Upper lobe of left lung (tissue), 6 donors: ENCODE results near the gene KCNK4. TPM values are rescaled to one million over a fixed set of nuclear protein-coding genes. Genes with fewer than 3 reads are reported as not detected.
"Not testable (repeated sequence)": the region's sequence is repeated elsewhere in the genome, so short reads cannot be mapped to it uniquely, and the experiment has no call there.

Experiments
- ATAC-seq, 2 donors: fragments of 200-7000 bp; cut with Tn5 transposase; one replicate each; pipeline ENCODE4 v1.9.1; 2022; ENCODE audit warnings: mild to moderate bottlenecking in 2 of 2, moderate library complexity in 2 of 2; ENCODE audit not compliant: low FRiP score in 2 of 2
- DNase-seq, 2 donors: peaks; one replicate each; pipeline ENCODE4 v3.0.0-alpha.2; 2019 to 2020
- H3K27ac ChIP-seq, 4 donors: fragments of 200-600 bp; sonication (generic); one replicate each; pipeline ENCODE4 v1.5.1; 2016 to 2019
- H3K27me3 ChIP-seq, 4 donors: fragments of 200-600 bp; sonication (generic); one replicate each; pipeline ENCODE4 v1.5.1; 2017 to 2019
- H3K36me3 ChIP-seq, 4 donors: fragments of 200-600 bp; sonication (generic); one replicate each; pipeline ENCODE4 v1.5.1; 2016 to 2019
- H3K4me1 ChIP-seq, 4 donors: fragments of 200-600 bp; sonication (generic); one replicate each; pipeline ENCODE4 v1.5.1; 2018 to 2019
- H3K4me3 ChIP-seq, 4 donors: fragments of 200-600 bp; sonication (generic); one replicate each; pipeline ENCODE4 v1.5.1; 2017 to 2019; ENCODE audit warnings: mild to moderate bottlenecking in 2 of 4, moderate library complexity in 1 of 4
- H3K9me3 ChIP-seq, 4 donors: fragments of 200-600 bp; sonication (generic); one replicate each; pipeline ENCODE4 v1.5.1; 2018 to 2019
- EP300 ChIP-seq, 4 donors: sonication (generic); formaldehyde crosslinking; IDR thresholded peaks; one replicate each; pipeline ENCODE4 v1.5.1; 2017; ENCODE audit warnings: antibody characterized with exemption in 4 of 4, control low read depth in 2 of 4
- POLR2A ChIP-seq, 4 donors: fragments of 450-650 bp; IDR thresholded peaks; one replicate each; pipeline ENCODE4 v1.5.1; 2016 to 2017; ENCODE audit warnings: antibody characterized with exemption in 4 of 4, mild to moderate bottlenecking in 2 of 4
- POLR2AphosphoS5 ChIP-seq, 2 donors: sonication (generic); formaldehyde crosslinking; IDR thresholded peaks; one replicate each; pipeline ENCODE4 v1.5.1; 2017; ENCODE audit warnings: antibody characterized with exemption in 2 of 2
- WGBS, 2 donors: methylation state at CpG; one replicate each; pipeline ENCODE4 v1.1.5; 2017 to 2018; 5-methylcytosine and 5-hydroxymethylcytosine counted together
- total RNA-seq, 6 donors: library from RNA; depleted of rRNA in 4 of 6; stranded (reverse); fragments of >200 nt in 4 of 6; gene quantifications; one replicate each; pipeline versions ENCODE4 v1.1.0 to v1.2.1, GENCODE V29; 2016 to 2021
- TF ChIP-seq, protein P1 (sequence below), 6 experiments: fragments of 450-650 bp in 4 of 6; fragments of 200-600 bp in 2 of 6; sonication (generic) in 2 of 6; IDR thresholded peaks; one replicate each; pipeline ENCODE4 v1.5.1; 2016 to 2019; ENCODE audit warnings: antibody characterized with exemption in 6 of 6
- donor health status: DM: no; HTN: no; CAD: no; lungs with moderate emphysema.
- donor health status: DM: no; HTN: yes; CAD: no; lungs with severe emphysema.

The KCNK4 gene
- total RNA-seq, 6 donors from 2014 or later, result 0.17 to 0.55 (median 0.26) TPM; not detected in 3

DNA sequence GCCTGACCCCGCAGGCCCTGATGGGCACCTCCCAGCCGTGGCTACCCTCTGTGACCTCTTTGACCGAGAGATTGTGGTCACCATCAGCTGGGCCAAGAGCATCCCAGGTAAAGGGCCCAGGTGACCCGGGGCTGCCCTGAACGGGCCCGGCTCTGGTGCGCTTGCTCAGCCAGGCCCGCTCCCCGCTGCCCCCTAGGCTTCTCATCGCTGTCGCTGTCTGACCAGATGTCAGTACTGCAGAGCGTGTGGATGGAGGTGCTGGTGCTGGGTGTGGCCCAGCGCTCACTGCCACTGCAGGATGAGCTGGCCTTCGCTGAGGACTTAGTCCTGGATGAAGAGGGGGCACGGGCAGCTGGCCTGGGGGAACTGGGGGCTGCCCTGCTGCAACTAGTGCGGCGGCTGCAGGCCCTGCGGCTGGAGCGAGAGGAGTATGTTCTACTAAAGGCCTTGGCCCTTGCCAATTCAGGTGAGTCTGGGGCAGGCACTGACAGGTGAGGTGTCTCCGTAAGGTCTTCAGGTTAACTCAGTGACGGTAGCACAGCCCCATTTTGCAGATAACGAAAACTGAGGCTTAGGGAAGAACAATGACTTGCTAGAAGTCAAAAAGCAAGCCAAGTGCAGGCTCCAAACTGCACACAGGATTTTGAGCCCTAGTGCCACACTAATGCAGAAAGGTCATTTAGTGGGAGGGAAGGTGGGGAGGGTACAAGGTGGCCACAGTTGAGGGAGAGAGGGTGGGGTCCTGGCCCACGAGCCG lies 23.9 kb downstream of the KCNK4 start:
- Histone ChIP-seq H3K27me3 (no peaks in the 10 kb centered on the region), H3K36me3 (peaks cover 7 to 40% (median 23%) of the 10 kb centered on the region in 4 donors), H3K4me3 (no peak overlapping the region), H3K9me3 (no peaks in the 10 kb centered on the region), H3K4me1 (peaks cover 18 to 31% (median 22%) of the 10 kb centered on the region in 4 donors), H3K27ac (peak overlapping the region in 1 of 4 donors; percentile 56)
- ATAC-seq (no peak), DNase-seq (peak in 1 of 2 donors; percentile 78)
- WGBS, 2 donors, result 96 to 98% methylated on average over 13 to 24 of the region's 24 CpGs
- TF ChIP-seq POLR2A (IDR thresholded peaks at IDR 0.05) (no peak), EP300 (IDR thresholded peaks at IDR 0.05) (no peak), POLR2AphosphoS5 (IDR thresholded peaks at IDR 0.05) (no peak)
- TF ChIP-seq, protein P1, sequence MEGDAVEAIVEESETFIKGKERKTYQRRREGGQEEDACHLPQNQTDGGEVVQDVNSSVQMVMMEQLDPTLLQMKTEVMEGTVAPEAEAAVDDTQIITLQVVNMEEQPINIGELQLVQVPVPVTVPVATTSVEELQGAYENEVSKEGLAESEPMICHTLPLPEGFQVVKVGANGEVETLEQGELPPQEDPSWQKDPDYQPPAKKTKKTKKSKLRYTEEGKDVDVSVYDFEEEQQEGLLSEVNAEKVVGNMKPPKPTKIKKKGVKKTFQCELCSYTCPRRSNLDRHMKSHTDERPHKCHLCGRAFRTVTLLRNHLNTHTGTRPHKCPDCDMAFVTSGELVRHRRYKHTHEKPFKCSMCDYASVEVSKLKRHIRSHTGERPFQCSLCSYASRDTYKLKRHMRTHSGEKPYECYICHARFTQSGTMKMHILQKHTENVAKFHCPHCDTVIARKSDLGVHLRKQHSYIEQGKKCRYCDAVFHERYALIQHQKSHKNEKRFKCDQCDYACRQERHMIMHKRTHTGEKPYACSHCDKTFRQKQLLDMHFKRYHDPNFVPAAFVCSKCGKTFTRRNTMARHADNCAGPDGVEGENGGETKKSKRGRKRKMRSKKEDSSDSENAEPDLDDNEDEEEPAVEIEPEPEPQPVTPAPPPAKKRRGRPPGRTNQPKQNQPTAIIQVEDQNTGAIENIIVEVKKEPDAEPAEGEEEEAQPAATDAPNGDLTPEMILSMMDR (IDR thresholded peaks at IDR 0.05), result no peak

DNA sequence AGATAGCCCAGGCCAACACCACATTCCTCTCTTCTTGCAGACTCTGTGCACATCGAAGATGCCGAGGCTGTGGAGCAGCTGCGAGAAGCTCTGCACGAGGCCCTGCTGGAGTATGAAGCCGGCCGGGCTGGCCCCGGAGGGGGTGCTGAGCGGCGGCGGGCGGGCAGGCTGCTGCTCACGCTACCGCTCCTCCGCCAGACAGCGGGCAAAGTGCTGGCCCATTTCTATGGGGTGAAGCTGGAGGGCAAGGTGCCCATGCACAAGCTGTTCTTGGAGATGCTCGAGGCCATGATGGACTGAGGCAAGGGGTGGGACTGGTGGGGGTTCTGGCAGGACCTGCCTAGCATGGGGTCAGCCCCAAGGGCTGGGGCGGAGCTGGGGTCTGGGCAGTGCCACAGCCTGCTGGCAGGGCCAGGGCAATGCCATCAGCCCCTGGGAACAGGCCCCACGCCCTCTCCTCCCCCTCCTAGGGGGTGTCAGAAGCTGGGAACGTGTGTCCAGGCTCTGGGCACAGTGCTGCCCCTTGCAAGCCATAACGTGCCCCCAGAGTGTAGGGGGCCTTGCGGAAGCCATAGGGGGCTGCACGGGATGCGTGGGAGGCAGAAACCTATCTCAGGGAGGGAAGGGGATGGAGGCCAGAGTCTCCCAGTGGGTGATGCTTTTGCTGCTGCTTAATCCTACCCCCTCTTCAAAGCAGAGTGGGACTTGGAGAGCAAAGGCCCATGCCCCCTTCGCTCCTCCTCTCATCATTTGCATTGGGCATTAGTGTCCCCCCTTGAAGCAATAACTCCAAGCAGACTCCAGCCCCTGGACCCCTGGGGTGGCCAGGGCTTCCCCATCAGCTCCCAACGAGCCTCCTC lies 24.8 kb downstream of the KCNK4 start:
- DNase-seq, result peak in 1 of 2 donors; percentile 83
- Histone ChIP-seq H3K4me1 (peaks cover 18 to 39% (median 25%) of the 10 kb centered on the region in 4 donors), H3K27ac (peak overlapping the region in 3 of 4 donors; percentile 90 to 98 (median 92)), H3K36me3 (peaks cover 7 to 40% (median 25%) of the 10 kb centered on the region in 4 donors), H3K4me3 (peak overlapping the region in 1 of 4 donors; percentile 66)
- not testable (repeated sequence) for ATAC-seq, H3K27me3 ChIP-seq, H3K9me3 ChIP-seq
- 82% methylated on average over 18 to 24 of the region's 25 CpGs for WGBS, 2 donors

DNA sequence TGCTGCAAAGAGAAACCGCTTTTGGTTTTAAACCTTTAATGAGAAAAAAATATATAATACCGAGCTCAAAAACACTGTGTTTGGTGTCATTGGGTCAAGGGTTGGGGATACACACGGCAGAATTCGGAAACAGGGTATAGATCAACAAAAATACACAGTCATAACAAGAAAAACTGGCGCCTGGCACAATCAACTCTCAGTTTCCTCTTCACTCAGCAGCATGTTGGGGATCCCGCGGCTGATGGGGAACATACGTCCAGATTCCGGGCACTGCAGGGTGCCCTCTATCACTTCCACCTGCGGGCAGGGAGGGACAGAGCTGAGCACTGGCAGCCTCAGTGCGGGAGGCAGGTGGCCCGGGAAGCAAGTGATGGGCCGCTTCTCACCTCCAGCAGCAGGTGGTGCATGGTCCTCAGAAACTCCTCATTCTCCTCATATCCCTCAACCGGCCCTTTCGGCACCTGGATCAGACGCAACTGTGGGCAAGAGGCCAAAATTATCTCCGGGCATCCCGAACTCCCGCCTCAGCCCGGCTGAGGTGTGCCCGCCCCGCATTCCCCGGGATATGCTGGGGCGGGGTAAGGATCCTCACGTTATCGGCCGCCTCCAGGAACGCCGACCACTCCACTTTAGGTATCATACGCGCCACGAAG lies 25.7 kb downstream of the KCNK4 start:
- no peaks in the 10 kb centered on the region for H3K9me3 ChIP-seq
- peak overlapping the region; percentile 66 to 91 (median 74) for H3K4me3 ChIP-seq
- no peak for TF ChIP-seq POLR2A (IDR thresholded peaks at IDR 0.05)
- TF ChIP-seq, protein P1 (IDR thresholded peaks at IDR 0.05), result peak in 2 of 6 experiments; percentile 31 to 50
- no peak for DNase-seq
- ATAC-seq, result no peak
- H3K27me3 ChIP-seq, result no peaks in the 10 kb centered on the region
- peaks cover 18 to 47% (median 28%) of the 10 kb centered on the region in 4 donors for H3K4me1 ChIP-seq
- 6 to 16% methylated on average over 10 to 32 of the region's 32 CpGs for WGBS, 2 donors
- peaks cover 7 to 38% (median 25%) of the 10 kb centered on the region in 4 donors for H3K36me3 ChIP-seq
- peak overlapping the region; percentile 90 to 98 (median 94) for H3K27ac ChIP-seq

DNA sequence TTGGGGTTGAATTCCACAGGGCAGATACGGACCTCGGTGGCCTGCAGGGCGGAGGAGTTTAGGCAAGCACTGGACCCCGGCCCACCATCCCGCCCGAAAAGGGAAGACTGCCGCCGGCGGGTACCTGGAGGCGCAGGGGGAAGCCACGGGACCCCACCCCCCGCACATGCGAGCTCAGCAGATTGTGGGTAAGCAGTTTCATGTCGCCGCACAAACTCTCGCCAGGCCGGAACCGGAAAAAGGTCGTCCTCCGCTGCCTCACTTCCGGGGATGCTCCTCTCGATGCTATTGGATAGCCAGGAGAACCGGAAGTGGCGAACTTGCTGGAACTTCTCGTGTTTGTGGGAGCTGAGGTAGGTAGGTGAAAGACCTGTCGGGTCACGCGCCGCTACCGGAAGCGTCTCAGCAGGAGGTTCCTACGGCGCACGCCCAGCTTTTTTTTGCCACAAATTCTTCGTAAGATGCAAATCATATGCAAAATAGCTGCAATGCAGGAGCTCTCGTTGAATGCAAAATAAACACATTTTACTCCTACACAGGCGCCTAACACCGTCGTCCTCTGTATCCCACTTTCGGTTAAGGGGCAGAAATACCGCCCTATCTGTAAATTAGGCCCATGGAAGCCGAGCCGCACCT lies 26.3 kb downstream of the KCNK4 start, which contains the start of gene TRMT112:
TRMT112 (minus strand) TSS at position 235 of the 636 bp plus-strand sequence; CDS start at position 202, 33 bp downstream.
- Histone ChIP-seq H3K9me3 (no peaks in the 10 kb centered on the region), H3K4me3 (peak within 1 kb of the TSS; percentile 66 to 91 (median 74)), H3K27me3 (no peaks in the 10 kb centered on the region), H3K4me1 (peaks cover 18 to 50% (median 33%) of the 10 kb centered on the region in 4 donors), H3K36me3 (peaks cover 7 to 41% (median 27%) of the 10 kb centered on the region in 4 donors), H3K27ac (peak within 1 kb of the TSS; percentile 90 to 98 (median 94))
- ATAC-seq (peak; percentile 89 to 90), DNase-seq (peak; percentile 91 to 98)
- 0 to 1% methylated on average over 21 to 43 of the region's 43 CpGs for WGBS, 2 donors
- TF ChIP-seq EP300 (IDR thresholded peaks at IDR 0.05) (peak in 2 of 4 donors; percentile 26 to 92), POLR2AphosphoS5 (IDR thresholded peaks at IDR 0.05) (peak; percentile 90 to 98), POLR2A (IDR thresholded peaks at IDR 0.05) (peak in 3 of 4 donors; percentile 63 to 87 (median 74))
- TF ChIP-seq, protein P1 (IDR thresholded peaks at IDR 0.05), result no peak
